Gastroesophageal sphincter (tissue), 3 donors: Measurements from ENCODE around the gene ORC6.

Experiments
- EP300 ChIP-seq: sonication (generic); formaldehyde crosslinking; IDR thresholded peaks from one replicate; pipeline ENCODE4 v1.6.1; 2017; ENCODE audit warnings: antibody characterized with exemption, mild to moderate bottlenecking
- TF ChIP-seq, protein P1 (sequence below), 4 experiments: fragments of 200-600 bp in 2 of 4; fragments of 450-650 bp in 2 of 4; sonication (generic) in 1 of 4; IDR thresholded peaks; one replicate each; pipeline ENCODE4 v1.5.1; 2017 to 2019; ENCODE audit warnings: antibody characterized with exemption in 4 of 4, mild to moderate bottlenecking in 2 of 4, moderate library complexity in 2 of 4

DNA sequence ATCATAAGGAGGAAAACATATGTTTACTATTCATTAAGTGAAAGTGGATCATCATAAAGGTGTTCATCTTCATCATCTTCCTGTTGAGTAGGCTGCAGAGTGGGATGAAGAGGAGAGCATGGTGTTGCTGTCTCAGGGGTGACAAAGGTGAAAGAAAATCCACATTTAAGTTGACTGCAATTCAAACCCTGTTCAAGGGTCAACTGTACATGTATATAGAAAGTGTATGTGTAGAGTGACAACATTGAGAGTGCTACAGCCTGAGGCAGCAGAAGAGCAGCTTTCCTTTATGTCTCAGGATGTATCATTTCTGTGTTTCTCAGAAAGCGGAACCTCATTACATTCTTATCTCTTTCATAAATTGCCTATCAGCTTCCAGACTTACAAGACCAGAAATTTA lies 17.2 kb downstream of the ORC6 start:
- TF ChIP-seq, protein P1, sequence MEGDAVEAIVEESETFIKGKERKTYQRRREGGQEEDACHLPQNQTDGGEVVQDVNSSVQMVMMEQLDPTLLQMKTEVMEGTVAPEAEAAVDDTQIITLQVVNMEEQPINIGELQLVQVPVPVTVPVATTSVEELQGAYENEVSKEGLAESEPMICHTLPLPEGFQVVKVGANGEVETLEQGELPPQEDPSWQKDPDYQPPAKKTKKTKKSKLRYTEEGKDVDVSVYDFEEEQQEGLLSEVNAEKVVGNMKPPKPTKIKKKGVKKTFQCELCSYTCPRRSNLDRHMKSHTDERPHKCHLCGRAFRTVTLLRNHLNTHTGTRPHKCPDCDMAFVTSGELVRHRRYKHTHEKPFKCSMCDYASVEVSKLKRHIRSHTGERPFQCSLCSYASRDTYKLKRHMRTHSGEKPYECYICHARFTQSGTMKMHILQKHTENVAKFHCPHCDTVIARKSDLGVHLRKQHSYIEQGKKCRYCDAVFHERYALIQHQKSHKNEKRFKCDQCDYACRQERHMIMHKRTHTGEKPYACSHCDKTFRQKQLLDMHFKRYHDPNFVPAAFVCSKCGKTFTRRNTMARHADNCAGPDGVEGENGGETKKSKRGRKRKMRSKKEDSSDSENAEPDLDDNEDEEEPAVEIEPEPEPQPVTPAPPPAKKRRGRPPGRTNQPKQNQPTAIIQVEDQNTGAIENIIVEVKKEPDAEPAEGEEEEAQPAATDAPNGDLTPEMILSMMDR (IDR thresholded peaks at IDR 0.05), result no peak
- TF ChIP-seq EP300, result no peak
